RCC 7860 (cell line): ENCODE results near the gene FGF22.

ENCODE experiments used
- DNase-seq: peaks from one replicate; pipeline ENCODE4 v3.0.0-alpha.2; 2015; ENCODE audit warnings: low spot score
- FAIRE-seq: peaks from 2 replicates; lab custom pipeline; 2012; peaks lifted over from hg19 to GRCh38; lab: Jason Lieb, UNC

Gene FGF22

GRCh38 chr19:677601-678436, 38.1 kb downstream of the FGF22 start:
- DNase-seq (peak; percentile 9), FAIRE-seq (no peak)

GRCh38 chr19:678791-679388, 39.2 kb downstream of the FGF22 start:
- DNase-seq (no peak), FAIRE-seq (no peak)

- peak; percentile 29 for DNase-seq
- no peak for FAIRE-seq
Observed at GRCh38 chr19:679418-680286, 40.0 kb downstream of the FGF22 start.

GRCh38 chr19:680287-681028, 40.8 kb downstream of the FGF22 start:
- FAIRE-seq: no peak
- DNase-seq: peak; percentile 96

GRCh38 chr19:681029-682019, 41.6 kb downstream of the FGF22 start:
- DNase-seq (no peak), FAIRE-seq (no peak)

GRCh38 chr19:682678-683320, 43.1 kb downstream of the FGF22 start:
- no peak for FAIRE-seq

GRCh38 chr19:685454-685931, 45.8 kb downstream of the FGF22 start:
- no peak for FAIRE-seq
- DNase-seq: no peak

More at GRCh38 chr19:682678-683320, 43.1 kb downstream of the FGF22 start:
- no peak for DNase-seq

GRCh38 chr19:686589-687297, 47.1 kb downstream of the FGF22 start:
- FAIRE-seq: no peak
- no peak for DNase-seq

- DNase-seq (no peak), FAIRE-seq (no peak)
Observed at GRCh38 chr19:687569-688166, 48.0 kb downstream of the FGF22 start.

GRCh38 chr19:688214-688613, 48.5 kb downstream of the FGF22 start:
- DNase-seq (no peak), FAIRE-seq (no peak)

GRCh38 chr19:688992-689391, 49.3 kb downstream of the FGF22 start:
- DNase-seq: no peak
- FAIRE-seq: no peak

GRCh38 chr19:690203-690602, 50.5 kb downstream of the FGF22 start:
- DNase-seq: no peak
- FAIRE-seq: no peak
